Testis (tissue), 3 donors: ENCODE measurements around the gene PCDHB14. TPM values are rescaled to one million over a fixed set of nuclear protein-coding genes. Genes with fewer than 3 reads are reported as not detected.

ENCODE experiments used
- DNase-seq: peaks from one replicate; pipeline ENCODE4 v3.0.0-alpha.2; 2019
- H3K27ac ChIP-seq, 2 donors: fragments of 200-600 bp; sonication (generic); one replicate each; pipeline ENCODE4 v1.5.1; 2019
- H3K27me3 ChIP-seq: fragments of 200-600 bp; sonication (generic); one replicate; pipeline ENCODE4 v1.5.1; 2019
- H3K36me3 ChIP-seq: fragments of 200-600 bp; sonication (generic); one replicate; pipeline ENCODE4 v1.5.1; 2017; ENCODE audit warnings: low read depth; ENCODE audit errors: missing control alignments
- H3K4me1 ChIP-seq: fragments of 200-600 bp; sonication (generic); one replicate; pipeline ENCODE4 v1.5.1; 2019
- H3K4me3 ChIP-seq, 2 donors: fragments of 200-600 bp; sonication (generic); one replicate each; pipeline ENCODE4 v1.5.1; 2017 to 2019
- H3K9me3 ChIP-seq: fragments of 200-600 bp; sonication (generic); one replicate; pipeline ENCODE4 v1.5.1; 2017
- CTCF ChIP-seq, 3 experiments: fragments of 450-650 bp in 2 of 3; fragments of 200-600 bp in 1 of 3; sonication (generic) in 1 of 3; IDR thresholded peaks; one replicate each; pipeline ENCODE4 v1.5.1; 2016 to 2019; ENCODE audit warnings: antibody characterized with exemption in 3 of 3, mild to moderate bottlenecking in 2 of 3, moderate library complexity in 1 of 3
- POLR2A ChIP-seq: fragments of 450-650 bp; IDR thresholded peaks from one replicate; pipeline ENCODE4 v1.6.1; 2017; ENCODE audit warnings: antibody characterized with exemption, mild to moderate bottlenecking, moderate library complexity
- WGBS, 2 donors: methylation state at CpG; one replicate each; pipeline ENCODE4 v1.1.5; 2018; 5-methylcytosine and 5-hydroxymethylcytosine counted together
- intact Hi-C: fragments of 100-400 bp; cut with DNase I; formaldehyde crosslinking; loops from one replicate; pipeline ENCODE4 v1.15.1; 2023; ENCODE audit warnings: low total_unique reads
- polyA plus RNA-seq: library from polyadenylated mRNA; stranded (reverse); fragments of 350-450 nt; fragmentation: Illumina TruSeq; extraction: RNeasy Lipid Tissue Mini Kit (QIAGEN cat#74804); gene quantifications from one replicate; pipeline ENCODE4 v1.2.3, GENCODE V29; 2014; ENCODE audit warnings: low read depth, low replicate concordance; ENCODE audit not compliant: insufficient read depth
- total RNA-seq, 2 donors: library from RNA; depleted of rRNA; stranded (reverse); fragments of >200 nt; gene quantifications; one replicate each; pipeline ENCODE4 v1.2.3, GENCODE V29; 2016

Gene PCDHB14
- total and polyA plus RNA-seq, 3 donors from 2014 or later = 2.7 to 8.0 (median 7.9) TPM

GRCh38 chr5:141269195-141269594, 46.1 kb downstream of the PCDHB14 start:
- Histone ChIP-seq H3K27ac (peak overlapping the region in 1 of 2 donors; percentile 7), H3K4me3 (peak overlapping the region in 1 of 2 donors; percentile 6), H3K27me3 (no peaks in the 10 kb centered on the region), H3K4me1 (no peaks in the 10 kb centered on the region), H3K36me3 (no peaks in the 10 kb centered on the region), H3K9me3 (no peaks in the 10 kb centered on the region)
- WGBS, 2 donors = 67 to 85% methylated on average over 4 of the region's 4 CpGs
- intact Hi-C loops = no loop called here
- TF ChIP-seq CTCF (IDR thresholded peaks at IDR 0.05) = no peak
- TF ChIP-seq POLR2A = no peak
- DNase-seq = no peak

GRCh38 chr5:141272906-141273305, 49.8 kb downstream of the PCDHB14 start:
- no peaks in the 10 kb centered on the region for H3K4me1 ChIP-seq
- H3K36me3 ChIP-seq = no peaks in the 10 kb centered on the region
- H3K27me3 ChIP-seq = no peaks in the 10 kb centered on the region
- peak overlapping the region; percentile 15 to 20 for H3K27ac ChIP-seq
- 41 to 63% methylated on average over 3 of the region's 3 CpGs for WGBS, 2 donors
- no peaks in the 10 kb centered on the region for H3K9me3 ChIP-seq
- no peak overlapping the region for H3K4me3 ChIP-seq
- intact Hi-C loops = no loop called here
- peak; percentile 70 for DNase-seq
- TF ChIP-seq CTCF (IDR thresholded peaks at IDR 0.05) (peak; percentile 46 to 66 (median 61)), POLR2A (no peak)

Other genes starting within 250 kb of the PCDHB14 start
Only the 30 nearest of the 36 such genes appear.
- under 1 TPM; 0.12 to 0.16 TPM for gene PCDHB1, start 172.0 kb upstream of the PCDHB14 start, total RNA-seq
- 0.07 TPM for gene PCDHB1, start 172.0 kb upstream of the PCDHB14 start, polyA plus RNA-seq
- gene PCDHB2, start 128.7 kb upstream of the PCDHB14 start, total RNA-seq = 10 to 100 TPM; 10.2 to 12.1 TPM
- gene PCDHB2, start 128.7 kb upstream of the PCDHB14 start, polyA plus RNA-seq = 6.6 TPM
- gene PCDHB3, start 122.9 kb upstream of the PCDHB14 start, total RNA-seq = 1 to 10 TPM; 3.1 to 6.5 TPM
- gene PCDHB3, start 122.9 kb upstream of the PCDHB14 start, polyA plus RNA-seq = 1.6 TPM
- 1 to 10 TPM; 2.4 to 4.0 TPM for gene PCDHB4, start 101.5 kb upstream of the PCDHB14 start, total RNA-seq
- gene PCDHB4, start 101.5 kb upstream of the PCDHB14 start, polyA plus RNA-seq = 1.2 TPM
- 10 to 100 TPM; 10.5 to 11.7 TPM for gene PCDHB5, start 88.1 kb upstream of the PCDHB14 start, total RNA-seq
- 5.5 TPM for gene PCDHB5, start 88.1 kb upstream of the PCDHB14 start, polyA plus RNA-seq
- 1 to 10 TPM; 3.7 to 4.4 TPM for gene PCDHB6, start 73.3 kb upstream of the PCDHB14 start, total RNA-seq
- gene PCDHB6, start 73.3 kb upstream of the PCDHB14 start, polyA plus RNA-seq = 6.2 TPM
- 1 to 10 TPM; 3.3 to 3.4 TPM for gene PCDHB7, start 50.7 kb upstream of the PCDHB14 start, total RNA-seq
- 2.6 TPM for gene PCDHB7, start 50.7 kb upstream of the PCDHB14 start, polyA plus RNA-seq
- gene PCDHB8, start 45.6 kb upstream of the PCDHB14 start, total RNA-seq = 1 to 10 TPM; 3.8 to 4.3 TPM
- 2.1 TPM for gene PCDHB8, start 45.6 kb upstream of the PCDHB14 start, polyA plus RNA-seq
- gene PCDHB16, start 41.0 kb upstream of the PCDHB14 start, total RNA-seq = 1 to 10 TPM; 2.6 to 3.3 TPM
- 1.9 TPM for gene PCDHB16, start 41.0 kb upstream of the PCDHB14 start, polyA plus RNA-seq
- gene PCDHB9, start 36.2 kb upstream of the PCDHB14 start, total RNA-seq = 1 to 10 TPM; 5.7 to 8.7 TPM
- gene PCDHB9, start 36.2 kb upstream of the PCDHB14 start, polyA plus RNA-seq = 4.8 TPM
- 1 to 10 TPM; 4.0 to 4.9 TPM for gene PCDHB10, start 31.0 kb upstream of the PCDHB14 start, total RNA-seq
- gene PCDHB10, start 31.0 kb upstream of the PCDHB14 start, polyA plus RNA-seq = 1.5 TPM
- 1 to 10 TPM; 4.0 to 4.2 TPM for gene PCDHB11, start 23.7 kb upstream of the PCDHB14 start, total RNA-seq
- gene PCDHB11, start 23.7 kb upstream of the PCDHB14 start, polyA plus RNA-seq = 0.63 TPM
- gene PCDHB12, start 14.6 kb upstream of the PCDHB14 start, total RNA-seq = 1 to 10 TPM; 6.1 to 6.5 TPM
- 1.4 TPM for gene PCDHB12, start 14.6 kb upstream of the PCDHB14 start, polyA plus RNA-seq
- 1 to 10 TPM; 8.6 to 9.3 TPM for gene PCDHB13, start 9.4 kb upstream of the PCDHB14 start, total RNA-seq
- gene PCDHB13, start 9.4 kb upstream of the PCDHB14 start, polyA plus RNA-seq = 2.6 TPM
- gene PCDHB15, start 22.1 kb downstream of the PCDHB14 start, total RNA-seq = 10 to 100 TPM; 22.1 to 27.6 TPM
- gene PCDHB15, start 22.1 kb downstream of the PCDHB14 start, polyA plus RNA-seq = 10.3 TPM
- gene SLC25A2, start 80.7 kb downstream of the PCDHB14 start, total RNA-seq = 1 to 10 TPM; 4.0 to 4.4 TPM
- 15.9 TPM for gene SLC25A2, start 80.7 kb downstream of the PCDHB14 start, polyA plus RNA-seq
- 100 to 1,000 TPM; 112 to 131 TPM for gene TAF7, start 97.4 kb downstream of the PCDHB14 start, total RNA-seq
- gene TAF7, start 97.4 kb downstream of the PCDHB14 start, polyA plus RNA-seq = 137 TPM
- gene PCDHGA1, start 107.2 kb downstream of the PCDHB14 start, total RNA-seq = 10 to 100 TPM in 1 of 2 donors, 1 to 10 TPM in 1; 8.7 to 13.1 TPM
- 1.6 TPM for gene PCDHGA1, start 107.2 kb downstream of the PCDHB14 start, polyA plus RNA-seq
- 10 to 100 TPM; 19.4 to 31.0 TPM for gene PCDHGA2, start 115.4 kb downstream of the PCDHB14 start, total RNA-seq
- 5.6 TPM for gene PCDHGA2, start 115.4 kb downstream of the PCDHB14 start, polyA plus RNA-seq
- gene PCDHGA3, start 120.5 kb downstream of the PCDHB14 start, total RNA-seq = 10 to 100 TPM; 19.3 to 31.8 TPM
- gene PCDHGA3, start 120.5 kb downstream of the PCDHB14 start, polyA plus RNA-seq = 4.4 TPM
- 10 to 100 TPM; 12.5 to 16.4 TPM for gene PCDHGB1, start 126.8 kb downstream of the PCDHB14 start, total RNA-seq
- 0.92 TPM for gene PCDHGB1, start 126.8 kb downstream of the PCDHB14 start, polyA plus RNA-seq
- 10 to 100 TPM; 14.2 to 21.0 TPM for gene PCDHGA4, start 131.7 kb downstream of the PCDHB14 start, total RNA-seq
- gene PCDHGA4, start 131.7 kb downstream of the PCDHB14 start, polyA plus RNA-seq = 1.9 TPM
- gene PCDHGB2, start 136.7 kb downstream of the PCDHB14 start, total RNA-seq = 10 to 100 TPM; 16.6 to 20.4 TPM
- gene PCDHGB2, start 136.7 kb downstream of the PCDHB14 start, polyA plus RNA-seq = 1.5 TPM
- gene PCDHGA5, start 140.8 kb downstream of the PCDHB14 start, total RNA-seq = 10 to 100 TPM in 1 of 2 donors, 1 to 10 TPM in 1; 9.4 to 12.2 TPM
- 1.5 TPM for gene PCDHGA5, start 140.8 kb downstream of the PCDHB14 start, polyA plus RNA-seq
- 10 to 100 TPM; 11.3 to 17.1 TPM for gene PCDHGB3, start 146.9 kb downstream of the PCDHB14 start, total RNA-seq
- gene PCDHGB3, start 146.9 kb downstream of the PCDHB14 start, polyA plus RNA-seq = 0.74 TPM
- 10 to 100 TPM in 1 of 2 donors, 1 to 10 TPM in 1; 9.7 to 13.4 TPM for gene PCDHGA6, start 150.5 kb downstream of the PCDHB14 start, total RNA-seq
- gene PCDHGA6, start 150.5 kb downstream of the PCDHB14 start, polyA plus RNA-seq = 1.8 TPM
- 10 to 100 TPM; 11.1 to 12.7 TPM for gene PCDHGA7, start 159.4 kb downstream of the PCDHB14 start, total RNA-seq
- 1.6 TPM for gene PCDHGA7, start 159.4 kb downstream of the PCDHB14 start, polyA plus RNA-seq
- 10 to 100 TPM; 11.3 to 13.3 TPM for gene PCDHGB4, start 164.4 kb downstream of the PCDHB14 start, total RNA-seq
- 1.0 TPM for gene PCDHGB4, start 164.4 kb downstream of the PCDHB14 start, polyA plus RNA-seq
- 1 to 10 TPM; 8.2 TPM for gene PCDHGA8, start 169.3 kb downstream of the PCDHB14 start, total RNA-seq
- gene PCDHGA8, start 169.3 kb downstream of the PCDHB14 start, polyA plus RNA-seq = 0.15 TPM
- gene PCDHGB5, start 174.6 kb downstream of the PCDHB14 start, total RNA-seq = 10 to 100 TPM; 28.3 to 36.4 TPM
- gene PCDHGB5, start 174.6 kb downstream of the PCDHB14 start, polyA plus RNA-seq = 4.5 TPM